Choroid plexus epithelial cell (primary cell): Measurements from ENCODE around the gene ARHGAP23.

Experiments
- DNase-seq: peaks from one replicate; pipeline ENCODE4 v3.0.0-alpha.2; 2010; ENCODE audit warnings: low read depth
- H3K4me3 ChIP-seq: 2 replicates; pipeline ENCODE4 v1.5.1; 2011; ENCODE audit warnings: low read depth, mild to moderate bottlenecking, control low read depth, low read length, moderate library complexity
- CTCF ChIP-seq: conservative IDR thresholded peaks from 2 replicates; pipeline ENCODE4 v1.5.1; 2011; ENCODE audit warnings: low read depth, mild to moderate bottlenecking, control low read depth, inconsistent platforms, low read length, moderate library complexity

The ARHGAP23 gene

GRCh38 chr17:38442548-38442947, 14.3 kb downstream of the ARHGAP23 start:
- DNase-seq: no peak
- TF ChIP-seq CTCF: no peak
- no peak overlapping the region for H3K4me3 ChIP-seq

GRCh38 chr17:38443356-38444031, 15.2 kb downstream of the ARHGAP23 start:
- no peak overlapping the region for H3K4me3 ChIP-seq
- no peak for TF ChIP-seq CTCF
- no peak for DNase-seq

GRCh38 chr17:38444151-38444550, 15.9 kb downstream of the ARHGAP23 start:
- peak; percentile 69 for DNase-seq
- H3K4me3 ChIP-seq: no peak overlapping the region
- TF ChIP-seq CTCF: peak; percentile 91

- H3K4me3 ChIP-seq: no peak overlapping the region
- TF ChIP-seq CTCF: no peak
Observed at GRCh38 chr17:38447502-38448085, 19.3 kb downstream of the ARHGAP23 start.

GRCh38 chr17:38448208-38448771, 20.0 kb downstream of the ARHGAP23 start:
- no peak for DNase-seq
- no peak overlapping the region for H3K4me3 ChIP-seq
- TF ChIP-seq CTCF: no peak

More at GRCh38 chr17:38447502-38448085, 19.3 kb downstream of the ARHGAP23 start:
- DNase-seq: no peak

- no peak for DNase-seq
- no peak for TF ChIP-seq CTCF
- H3K4me3 ChIP-seq: no peak overlapping the region
Observed at GRCh38 chr17:38449364-38449763, 21.1 kb downstream of the ARHGAP23 start.

- H3K4me3 ChIP-seq: no peak overlapping the region
- no peak for DNase-seq
- TF ChIP-seq CTCF: no peak
Observed at GRCh38 chr17:38450557-38451029, 22.3 kb downstream of the ARHGAP23 start.
